ENCODE measurements around the gene ARMH3.

Gene ARMH3

DNA sequence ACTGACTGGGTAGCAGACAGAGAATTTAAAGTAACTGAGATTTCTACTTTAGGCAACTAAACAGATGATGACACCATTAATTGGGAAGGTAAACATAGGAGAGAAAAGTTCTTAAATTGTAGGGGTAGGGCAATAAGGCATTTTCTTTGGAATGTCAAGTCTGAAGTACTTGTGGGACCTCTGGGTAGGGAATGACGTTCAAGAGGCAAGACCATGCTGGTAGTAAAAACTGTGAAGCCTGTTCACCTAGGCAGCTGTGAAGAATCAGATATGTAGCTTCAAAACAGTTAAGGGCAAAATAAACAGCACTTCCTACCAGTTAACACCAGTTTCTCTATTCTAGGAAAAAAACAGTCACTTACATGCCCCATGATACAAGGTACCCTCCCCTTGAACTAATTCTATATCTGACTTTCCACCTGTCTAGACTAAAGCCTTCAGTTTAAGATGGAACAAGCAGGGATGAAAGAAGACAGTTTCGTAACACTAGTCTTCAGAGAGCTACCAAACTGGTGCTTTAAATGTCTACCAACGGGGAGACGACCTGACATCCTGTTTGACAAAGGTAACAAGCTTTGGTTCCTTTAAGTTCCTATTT lies 149.3 kb downstream of the ARMH3 start:
- no peak for DNase-seq (ENCODE audit: low spot score)
- Histone ChIP-seq H3K27ac (no peak overlapping the region), H3K4me3 (no peak overlapping the region)
- TF ChIP-seq, protein P1, sequence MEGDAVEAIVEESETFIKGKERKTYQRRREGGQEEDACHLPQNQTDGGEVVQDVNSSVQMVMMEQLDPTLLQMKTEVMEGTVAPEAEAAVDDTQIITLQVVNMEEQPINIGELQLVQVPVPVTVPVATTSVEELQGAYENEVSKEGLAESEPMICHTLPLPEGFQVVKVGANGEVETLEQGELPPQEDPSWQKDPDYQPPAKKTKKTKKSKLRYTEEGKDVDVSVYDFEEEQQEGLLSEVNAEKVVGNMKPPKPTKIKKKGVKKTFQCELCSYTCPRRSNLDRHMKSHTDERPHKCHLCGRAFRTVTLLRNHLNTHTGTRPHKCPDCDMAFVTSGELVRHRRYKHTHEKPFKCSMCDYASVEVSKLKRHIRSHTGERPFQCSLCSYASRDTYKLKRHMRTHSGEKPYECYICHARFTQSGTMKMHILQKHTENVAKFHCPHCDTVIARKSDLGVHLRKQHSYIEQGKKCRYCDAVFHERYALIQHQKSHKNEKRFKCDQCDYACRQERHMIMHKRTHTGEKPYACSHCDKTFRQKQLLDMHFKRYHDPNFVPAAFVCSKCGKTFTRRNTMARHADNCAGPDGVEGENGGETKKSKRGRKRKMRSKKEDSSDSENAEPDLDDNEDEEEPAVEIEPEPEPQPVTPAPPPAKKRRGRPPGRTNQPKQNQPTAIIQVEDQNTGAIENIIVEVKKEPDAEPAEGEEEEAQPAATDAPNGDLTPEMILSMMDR (IDR thresholded peaks at IDR 0.05), result no peak

DNA sequence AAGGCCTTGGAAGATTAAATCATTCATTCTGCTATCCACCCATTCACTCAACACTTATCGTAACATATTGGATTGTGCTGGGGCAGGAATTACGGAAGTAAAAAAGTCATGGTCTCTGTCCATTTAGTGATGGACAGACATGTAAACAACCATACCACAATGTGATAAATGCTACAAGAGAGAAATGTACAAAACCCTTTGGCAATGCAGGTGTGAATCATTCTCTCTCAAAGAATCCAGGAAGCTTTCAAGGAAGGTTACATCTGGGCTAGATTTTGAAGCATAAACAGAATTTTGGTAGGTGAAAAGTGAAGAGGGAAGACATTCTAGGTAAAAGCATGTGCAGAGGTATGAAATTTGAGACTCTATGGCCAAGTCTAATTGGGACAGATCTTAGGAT lies 150.7 kb downstream of the ARMH3 start:
- DNase-seq (ENCODE audit: low spot score), result no peak
- no peak overlapping the region for H3K4me3 ChIP-seq
- H3K27ac ChIP-seq, result no peak overlapping the region
- TF ChIP-seq, protein P1 (IDR thresholded peaks at IDR 0.05), result no peak

DNA sequence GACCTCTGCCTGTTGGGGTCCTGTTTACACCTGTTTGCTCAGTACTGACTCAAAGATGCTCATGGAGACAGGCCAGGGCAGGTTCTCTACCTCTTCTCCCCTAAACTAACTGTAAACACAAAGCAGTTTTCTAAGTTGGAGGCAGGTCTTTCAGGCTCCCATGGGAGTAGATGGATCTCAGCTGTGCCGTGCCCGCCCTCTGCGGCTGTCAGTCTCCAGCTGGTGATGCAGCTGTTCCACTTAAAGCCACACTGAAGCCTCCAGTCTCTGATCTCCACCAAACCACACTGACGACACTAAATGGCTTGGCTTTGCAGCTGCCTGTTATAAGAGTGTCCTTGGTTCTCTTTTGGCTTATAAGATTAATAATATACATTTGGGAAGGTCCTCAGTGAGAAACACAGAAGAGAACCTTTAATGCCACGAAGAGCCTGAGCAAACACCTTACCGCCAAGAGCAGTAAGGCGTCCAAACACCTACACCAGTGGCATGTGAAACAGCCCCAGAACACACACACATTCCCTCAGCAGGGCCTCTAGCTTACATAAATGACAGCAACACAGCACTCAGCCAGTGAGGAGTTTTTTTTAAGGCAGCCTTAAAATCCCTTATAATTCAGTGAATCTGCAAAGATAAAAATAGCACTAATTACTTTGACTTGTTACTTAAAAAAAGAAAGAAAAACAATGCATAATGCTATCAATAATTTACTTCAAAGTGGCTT lies 152.0 kb downstream of the ARMH3 start:
- TF ChIP-seq, protein P1 (IDR thresholded peaks at IDR 0.05), result no peak
- DNase-seq (ENCODE audit: low spot score), result no peak
- H3K4me3 ChIP-seq, result no peak overlapping the region
- no peak overlapping the region for H3K27ac ChIP-seq

DNA sequence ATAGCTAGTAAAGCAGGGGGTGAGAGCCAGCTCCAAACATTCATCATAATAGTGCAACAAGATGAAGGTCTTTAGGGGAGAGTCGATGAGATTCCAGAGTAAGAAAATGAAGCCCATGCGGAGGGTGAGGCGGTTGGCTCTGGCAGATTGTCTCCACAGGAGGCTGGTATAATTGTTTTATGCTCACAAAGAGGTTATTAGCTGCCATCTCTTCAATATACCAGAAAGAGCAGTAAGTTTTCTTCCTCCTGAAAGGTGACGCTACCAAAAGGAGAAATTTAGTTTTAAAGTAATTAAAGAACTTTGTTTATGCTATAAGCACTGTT lies 153.2 kb downstream of the ARMH3 start:
- TF ChIP-seq, protein P1 (IDR thresholded peaks at IDR 0.05), result no peak
- H3K27ac ChIP-seq, result no peak overlapping the region
- no peak overlapping the region for H3K4me3 ChIP-seq
- no peak for DNase-seq (ENCODE audit: low spot score)

DNA sequence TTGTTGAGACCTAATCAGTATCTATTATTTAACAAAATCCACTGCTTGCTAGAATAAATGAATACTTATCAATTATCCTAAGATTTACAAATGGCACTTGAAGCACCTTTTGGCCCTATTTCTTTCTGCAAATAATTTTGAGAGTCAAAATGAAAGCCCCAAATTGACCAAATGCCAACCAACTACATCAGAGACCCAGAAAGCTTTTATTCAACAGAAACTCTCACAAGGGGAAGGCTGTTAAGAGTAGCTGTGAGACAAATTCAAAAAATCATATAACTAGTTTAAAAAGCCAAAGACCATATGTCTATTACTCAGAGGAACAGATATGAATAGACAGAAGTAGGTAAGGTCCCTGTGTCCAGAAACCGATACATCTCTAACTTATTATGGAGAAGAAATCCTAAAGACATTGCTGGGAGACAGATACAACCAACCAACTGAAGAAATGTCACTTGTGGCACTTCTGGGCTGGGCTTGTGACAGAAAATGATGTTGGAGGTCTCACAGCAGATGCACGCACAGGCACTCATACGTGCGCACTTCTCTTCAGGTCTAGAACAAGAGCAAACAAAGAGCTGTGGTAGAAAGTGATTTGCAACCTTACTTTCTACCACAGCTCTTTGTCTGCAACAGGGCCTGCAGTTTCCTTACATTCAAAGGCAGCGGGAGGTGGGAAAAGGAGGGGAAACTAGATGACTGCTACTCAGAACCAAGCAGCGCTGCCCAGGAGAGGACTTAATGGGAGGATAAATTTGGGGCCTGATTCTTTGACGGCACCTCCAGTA lies 153.7 kb downstream of the ARMH3 start:
- Histone ChIP-seq H3K4me3 (no peak overlapping the region), H3K27ac (no peak overlapping the region)
- TF ChIP-seq, protein P1 (IDR thresholded peaks at IDR 0.05), result no peak
- DNase-seq (ENCODE audit: low spot score), result no peak

DNA sequence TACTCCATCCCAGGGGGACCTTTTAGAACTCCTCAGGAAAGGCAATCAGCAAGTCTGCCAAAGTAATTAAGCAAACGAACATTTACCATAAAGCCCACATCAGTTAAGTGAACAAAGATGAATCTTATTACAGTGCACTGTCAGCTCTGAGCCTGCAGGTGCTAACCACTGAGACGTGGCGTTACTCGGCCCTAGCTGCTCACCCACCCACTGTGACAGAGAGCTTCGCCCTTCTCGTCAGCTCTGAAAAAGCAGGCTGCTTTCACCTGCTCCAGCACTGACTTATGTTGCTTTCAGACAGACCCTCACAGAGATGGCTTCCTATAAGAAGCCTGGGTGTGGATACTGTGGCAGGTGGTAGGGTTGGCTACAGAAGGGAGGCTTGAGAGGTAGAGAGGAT lies 154.6 kb downstream of the ARMH3 start:
- no peak overlapping the region for H3K27ac ChIP-seq
- TF ChIP-seq, protein P1 (IDR thresholded peaks at IDR 0.05), result no peak
- no peak overlapping the region for H3K4me3 ChIP-seq
- no peak for DNase-seq (ENCODE audit: low spot score)
